GM12801 (cell line): ENCODE measurements around the gene DLGAP3.

Experiments used
- TF ChIP-seq, protein P1 (sequence below): IDR thresholded peaks from one replicate; pipeline ENCODE4 v1.5.1; 2011; ENCODE audit warnings: control low read depth; ENCODE audit not compliant: insufficient read length; ENCODE audit errors: extremely low read depth

Gene DLGAP3

DNA sequence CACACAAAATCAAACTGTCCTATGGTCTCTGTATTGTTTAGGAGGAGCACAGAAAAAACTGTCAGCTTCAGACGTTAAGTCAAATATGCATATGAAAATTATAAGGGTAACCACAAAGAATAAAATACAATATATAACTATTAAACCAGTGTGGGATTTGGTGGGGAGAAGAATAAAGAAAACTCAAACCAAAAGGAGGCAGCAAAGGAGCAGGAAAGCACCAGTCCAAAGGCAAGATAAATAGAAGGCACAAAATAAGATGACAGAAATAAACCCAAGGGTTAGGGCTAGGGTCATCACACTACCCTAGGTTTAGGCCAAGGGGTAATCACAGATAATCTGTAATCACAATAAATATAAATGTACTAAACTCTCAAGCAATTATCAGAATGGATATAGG, 32.8 kb downstream of the DLGAP3 start:
- TF ChIP-seq, protein P1, sequence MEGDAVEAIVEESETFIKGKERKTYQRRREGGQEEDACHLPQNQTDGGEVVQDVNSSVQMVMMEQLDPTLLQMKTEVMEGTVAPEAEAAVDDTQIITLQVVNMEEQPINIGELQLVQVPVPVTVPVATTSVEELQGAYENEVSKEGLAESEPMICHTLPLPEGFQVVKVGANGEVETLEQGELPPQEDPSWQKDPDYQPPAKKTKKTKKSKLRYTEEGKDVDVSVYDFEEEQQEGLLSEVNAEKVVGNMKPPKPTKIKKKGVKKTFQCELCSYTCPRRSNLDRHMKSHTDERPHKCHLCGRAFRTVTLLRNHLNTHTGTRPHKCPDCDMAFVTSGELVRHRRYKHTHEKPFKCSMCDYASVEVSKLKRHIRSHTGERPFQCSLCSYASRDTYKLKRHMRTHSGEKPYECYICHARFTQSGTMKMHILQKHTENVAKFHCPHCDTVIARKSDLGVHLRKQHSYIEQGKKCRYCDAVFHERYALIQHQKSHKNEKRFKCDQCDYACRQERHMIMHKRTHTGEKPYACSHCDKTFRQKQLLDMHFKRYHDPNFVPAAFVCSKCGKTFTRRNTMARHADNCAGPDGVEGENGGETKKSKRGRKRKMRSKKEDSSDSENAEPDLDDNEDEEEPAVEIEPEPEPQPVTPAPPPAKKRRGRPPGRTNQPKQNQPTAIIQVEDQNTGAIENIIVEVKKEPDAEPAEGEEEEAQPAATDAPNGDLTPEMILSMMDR = no peak

DNA sequence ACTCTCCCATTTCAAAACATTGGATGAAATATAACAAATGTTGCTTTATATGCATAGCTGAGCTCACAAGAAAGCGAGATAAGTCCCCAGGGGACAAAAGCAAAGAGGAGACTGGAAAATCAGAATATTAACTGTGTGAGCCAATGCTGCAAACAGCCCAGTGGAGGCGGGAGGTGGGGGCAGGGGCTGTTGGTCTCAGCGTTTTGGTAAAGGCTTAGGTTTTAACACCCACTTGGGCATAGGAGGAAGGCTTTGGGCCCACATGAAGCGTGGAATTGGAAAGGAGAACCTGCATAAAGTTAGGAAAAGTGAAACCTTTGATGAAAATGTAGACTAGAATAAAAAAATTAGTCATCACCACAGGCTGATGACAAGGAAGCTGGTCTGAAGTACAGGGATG, 39.7 kb downstream of the DLGAP3 start:
- TF ChIP-seq, protein P1 = no peak

DNA sequence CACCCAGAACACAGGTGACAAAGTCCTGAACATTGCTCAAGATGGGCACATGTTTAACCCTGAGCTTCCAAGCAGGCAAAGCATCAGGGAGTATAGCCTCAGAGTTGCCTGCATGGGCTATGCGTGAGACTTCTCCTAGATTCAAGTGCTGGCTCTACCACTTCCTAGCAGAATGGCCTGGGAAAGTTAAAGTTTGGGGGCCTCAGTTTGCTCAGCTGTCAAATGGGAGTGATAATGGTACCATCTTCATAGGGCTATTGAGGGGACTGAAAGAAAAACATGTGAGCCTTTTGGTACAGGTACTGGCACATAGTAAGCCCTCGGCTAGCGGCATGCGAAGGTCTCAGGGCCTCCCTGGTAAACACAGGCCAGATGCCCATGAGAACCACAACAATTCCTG, 41.9 kb downstream of the DLGAP3 start:
- TF ChIP-seq, protein P1 = no peak

DNA sequence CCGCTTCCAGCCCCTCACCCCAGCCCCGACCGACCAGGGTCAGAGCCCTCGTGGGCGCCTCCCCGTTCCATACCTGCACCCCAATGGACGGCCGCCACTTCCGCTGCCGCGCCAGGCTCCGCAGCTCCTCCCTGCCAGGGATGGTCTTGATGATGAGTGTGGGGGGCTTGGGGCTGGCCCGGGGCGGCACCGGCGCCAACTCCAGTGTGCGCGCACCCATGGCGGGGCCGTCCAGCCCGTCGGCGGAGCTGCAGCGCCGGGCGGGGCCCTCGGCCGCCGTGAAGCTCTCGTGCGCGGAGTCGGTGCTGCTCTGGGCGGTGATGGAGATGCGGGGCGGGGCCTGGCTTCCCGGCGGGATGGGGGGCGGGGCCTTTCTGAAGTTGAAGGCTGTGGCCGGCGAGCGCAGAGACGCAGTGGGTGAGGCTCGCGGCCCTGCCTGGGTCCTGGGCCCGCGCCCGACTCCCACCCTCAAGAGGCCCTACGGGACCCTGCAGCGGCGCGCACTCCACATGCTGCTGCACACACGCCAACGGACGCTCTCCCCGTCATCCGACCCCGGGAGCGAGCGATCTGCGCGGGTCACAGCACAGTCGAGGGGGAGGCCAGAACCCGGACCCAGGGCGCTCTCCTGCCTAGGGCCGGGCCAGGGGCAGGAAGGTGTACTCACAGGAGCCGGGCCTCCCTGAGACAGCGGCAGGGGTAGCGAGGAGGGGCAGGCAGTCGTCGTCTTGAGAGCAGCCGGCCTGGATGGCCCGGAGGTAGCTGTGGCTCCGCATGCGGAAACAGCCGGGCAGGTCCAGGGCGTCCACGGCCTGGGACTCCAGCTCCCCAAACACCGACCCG, 43.8 kb downstream of the DLGAP3 start:
- TF ChIP-seq, protein P1 = no peak

DNA sequence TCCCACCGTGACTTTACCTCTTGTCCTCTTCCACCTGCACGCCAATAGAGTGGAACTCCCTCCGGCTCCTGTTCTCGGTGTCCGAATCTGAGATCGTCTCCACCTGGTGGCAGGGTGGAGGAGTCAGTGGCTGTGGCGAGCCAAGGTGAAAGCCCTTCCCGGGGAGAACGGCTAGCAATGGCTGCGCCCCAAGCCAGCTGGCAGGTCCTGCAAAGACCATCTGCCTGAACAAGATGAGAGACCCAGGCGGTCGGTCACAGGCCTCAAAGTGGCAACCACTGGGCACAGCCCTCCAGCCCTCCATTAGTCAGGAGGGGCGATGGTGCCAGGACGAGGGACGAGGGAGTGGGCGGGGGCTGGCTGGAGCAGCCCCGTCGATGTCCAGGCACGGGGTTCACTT, 44.5 kb downstream of the DLGAP3 start:
- TF ChIP-seq, protein P1 = no peak

DNA sequence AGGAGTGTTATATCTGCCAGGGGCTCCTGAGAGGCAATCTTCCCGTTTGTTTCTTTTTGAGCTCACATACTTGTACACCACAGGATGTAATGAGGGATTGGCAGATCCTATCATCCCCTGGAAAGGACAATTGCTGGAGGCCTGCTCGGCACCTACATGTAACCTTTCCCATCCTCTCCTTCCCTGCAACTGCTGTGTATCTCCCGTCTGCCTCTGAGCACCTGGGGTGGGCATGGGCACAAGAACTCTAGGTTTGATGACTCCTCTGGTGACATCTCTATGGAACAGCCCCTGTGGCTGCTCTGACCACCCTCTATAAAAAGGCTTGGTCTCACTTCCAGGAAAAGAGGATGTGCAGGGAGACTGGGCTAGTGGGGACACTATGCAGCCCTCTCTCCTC, 44.9 kb downstream of the DLGAP3 start:
- TF ChIP-seq, protein P1 = no peak

DNA sequence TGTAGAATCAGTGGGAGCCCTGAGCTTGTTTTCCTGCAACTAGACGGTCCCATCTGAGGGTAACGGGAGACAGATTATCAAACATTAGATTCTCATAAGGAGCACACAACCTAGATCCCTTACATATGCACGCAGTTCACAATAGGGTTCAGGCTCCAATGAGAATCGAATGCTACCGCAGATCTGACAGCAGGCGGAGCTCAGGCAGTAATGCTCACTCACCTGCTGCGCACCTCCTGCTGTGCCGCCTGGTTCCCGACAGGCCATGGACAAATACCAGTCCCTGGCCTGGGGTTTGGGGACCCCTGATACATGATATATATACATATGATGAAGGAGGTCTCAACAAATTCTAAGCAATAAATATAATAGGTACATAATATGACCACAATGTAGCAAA, 50.2 kb downstream of the DLGAP3 start:
- TF ChIP-seq, protein P1 = no peak

DNA sequence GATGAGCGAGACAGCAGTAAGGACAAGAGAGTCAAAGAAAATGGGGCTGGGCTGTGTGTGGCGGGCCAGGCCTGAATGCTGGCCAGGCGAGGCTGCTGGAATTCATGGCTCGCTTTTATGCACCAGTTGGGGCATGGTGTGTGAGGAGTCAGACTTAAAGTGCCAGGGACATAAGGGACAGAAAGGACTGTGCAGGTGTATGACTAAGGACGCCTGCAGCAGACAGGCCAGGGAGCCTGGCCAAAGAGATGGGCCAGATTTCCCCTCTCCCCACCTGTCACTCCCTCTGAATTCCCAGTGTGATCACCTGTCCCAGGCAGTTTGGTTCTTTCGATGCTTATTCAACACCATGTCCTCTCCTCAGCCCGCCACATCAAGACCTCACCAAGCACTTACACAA, 53.0 kb downstream of the DLGAP3 start:
- TF ChIP-seq, protein P1 = no peak
